ENCODE results near the gene SPSB4. TPM values are rescaled to one million over a fixed set of nuclear protein-coding genes. Genes with fewer than 3 reads are reported as not detected.

SPSB4 gene
- total RNA-seq, 3 donors from 2014 or later = 1.3 TPM; not detected in 2

DNA sequence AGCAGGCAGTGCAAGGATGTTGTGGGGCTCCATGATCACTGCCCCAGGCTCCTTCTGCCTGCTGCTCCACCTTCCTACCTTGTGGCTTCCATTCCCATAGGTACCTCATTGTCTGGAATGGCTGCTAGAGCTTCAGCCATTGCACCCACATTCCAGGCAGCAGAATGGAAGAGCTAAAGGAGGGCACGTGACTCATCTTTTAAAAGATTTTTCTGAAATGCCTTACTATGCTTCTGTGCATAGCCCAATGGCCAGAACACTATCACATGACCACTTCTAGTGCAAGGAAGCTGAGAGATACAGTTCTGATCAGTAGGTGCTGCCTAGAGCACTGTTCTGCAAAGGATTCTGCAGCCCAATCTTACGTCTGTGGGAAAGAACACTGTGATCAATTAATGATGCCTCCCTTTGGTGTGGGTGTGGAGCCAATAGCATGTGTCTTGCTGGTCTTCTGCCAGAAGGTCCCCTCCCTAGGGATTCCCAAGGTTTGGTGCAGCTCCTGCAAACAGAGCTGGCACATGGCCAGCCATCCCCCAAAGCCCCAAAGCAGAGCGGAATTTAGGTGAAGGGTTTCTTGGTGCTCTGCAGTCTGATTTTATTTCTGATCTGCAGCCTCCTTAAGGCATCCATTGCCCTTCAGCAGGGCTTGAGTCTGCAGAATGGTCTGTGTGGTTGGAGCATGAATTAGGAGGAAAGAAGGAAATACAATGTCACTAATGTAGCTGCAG lies 34.4 kb downstream of the SPSB4 start:
- Histone ChIP-seq H3K4me3 (no peak overlapping the region), H3K27ac (no peak overlapping the region), H3K36me3 (no peaks in the 10 kb centered on the region), H3K9me3 (no peaks in the 10 kb centered on the region), H3K27me3 (no peaks in the 10 kb centered on the region), H3K4me1 (no peaks in the 10 kb centered on the region)
- intact Hi-C loops (cut with DNase I; ENCODE audit: low total_unique reads) = no loop called here
- DNase-seq (ENCODE audit: low spot score in 2 of 2) = no peak
- no peak for TF ChIP-seq POLR2A (IDR thresholded peaks at IDR 0.05)
- TF ChIP-seq, protein P1, sequence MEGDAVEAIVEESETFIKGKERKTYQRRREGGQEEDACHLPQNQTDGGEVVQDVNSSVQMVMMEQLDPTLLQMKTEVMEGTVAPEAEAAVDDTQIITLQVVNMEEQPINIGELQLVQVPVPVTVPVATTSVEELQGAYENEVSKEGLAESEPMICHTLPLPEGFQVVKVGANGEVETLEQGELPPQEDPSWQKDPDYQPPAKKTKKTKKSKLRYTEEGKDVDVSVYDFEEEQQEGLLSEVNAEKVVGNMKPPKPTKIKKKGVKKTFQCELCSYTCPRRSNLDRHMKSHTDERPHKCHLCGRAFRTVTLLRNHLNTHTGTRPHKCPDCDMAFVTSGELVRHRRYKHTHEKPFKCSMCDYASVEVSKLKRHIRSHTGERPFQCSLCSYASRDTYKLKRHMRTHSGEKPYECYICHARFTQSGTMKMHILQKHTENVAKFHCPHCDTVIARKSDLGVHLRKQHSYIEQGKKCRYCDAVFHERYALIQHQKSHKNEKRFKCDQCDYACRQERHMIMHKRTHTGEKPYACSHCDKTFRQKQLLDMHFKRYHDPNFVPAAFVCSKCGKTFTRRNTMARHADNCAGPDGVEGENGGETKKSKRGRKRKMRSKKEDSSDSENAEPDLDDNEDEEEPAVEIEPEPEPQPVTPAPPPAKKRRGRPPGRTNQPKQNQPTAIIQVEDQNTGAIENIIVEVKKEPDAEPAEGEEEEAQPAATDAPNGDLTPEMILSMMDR (IDR thresholded peaks at IDR 0.05) = no peak
- no peak for TF ChIP-seq POLR2AphosphoS5 (IDR thresholded peaks at IDR 0.05)

DNA sequence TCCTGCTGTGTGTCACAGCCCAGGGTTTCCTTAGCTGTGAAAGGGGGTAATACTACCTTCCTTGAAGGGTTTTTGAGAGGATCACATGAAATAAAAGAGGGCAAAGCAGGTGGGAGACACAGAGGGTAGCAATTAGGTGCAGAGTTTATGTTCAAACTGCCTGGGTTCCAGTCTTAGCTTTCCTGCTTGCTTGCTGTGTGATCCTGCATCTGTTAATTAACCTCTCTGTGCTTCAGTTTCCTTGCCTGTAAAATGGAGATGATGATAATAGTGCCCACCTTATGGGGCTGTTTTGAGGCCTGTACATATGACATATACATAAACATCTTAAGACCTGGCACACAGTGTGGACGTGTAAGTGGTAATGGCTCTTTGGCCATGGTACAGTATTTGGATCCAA lies 35.0 kb downstream of the SPSB4 start:
- TF ChIP-seq POLR2A (IDR thresholded peaks at IDR 0.05) (no peak), POLR2AphosphoS5 (IDR thresholded peaks at IDR 0.05) (no peak)
- TF ChIP-seq, protein P1 (IDR thresholded peaks at IDR 0.05) = no peak
- Histone ChIP-seq H3K4me3 (no peak overlapping the region), H3K9me3 (no peaks in the 10 kb centered on the region), H3K27me3 (no peaks in the 10 kb centered on the region), H3K4me1 (no peaks in the 10 kb centered on the region), H3K36me3 (no peaks in the 10 kb centered on the region), H3K27ac (no peak overlapping the region)
- no peak for DNase-seq (ENCODE audit: low spot score in 2 of 2)
- intact Hi-C loops (cut with DNase I; ENCODE audit: low total_unique reads) = no loop called here

DNA sequence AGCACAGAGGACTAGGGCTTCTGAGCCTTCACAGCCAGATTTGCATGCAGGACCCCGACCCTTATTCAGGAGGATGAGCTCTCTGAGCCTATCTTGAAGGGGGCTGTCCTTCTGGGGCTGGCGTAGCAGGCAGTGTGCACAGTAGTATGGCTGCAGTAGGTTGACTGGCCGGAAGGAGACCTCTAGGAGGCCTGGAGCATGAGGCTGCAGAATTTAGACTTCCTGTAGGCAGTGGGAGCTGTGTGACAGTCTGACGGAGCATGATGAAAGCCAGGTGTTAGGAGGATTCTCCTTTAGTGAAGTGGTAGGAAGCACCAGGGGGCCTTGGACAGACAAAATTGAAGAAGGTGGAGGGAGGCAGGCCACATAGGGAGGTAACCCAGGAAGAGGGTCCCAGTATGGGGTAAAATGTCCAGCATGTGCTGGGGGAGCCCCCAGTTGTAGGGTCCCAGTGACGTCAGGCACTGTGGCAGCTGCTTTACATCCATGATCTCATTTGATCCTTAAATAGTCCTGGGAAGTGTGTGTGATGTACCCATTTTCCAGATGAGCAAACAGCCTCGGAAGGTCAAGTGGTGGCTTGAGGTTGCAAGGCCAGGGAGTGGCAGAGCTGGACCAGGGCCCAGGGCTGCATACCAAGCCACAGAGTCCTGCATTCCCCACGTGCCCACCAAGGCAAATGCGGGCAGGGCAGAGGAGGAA lies 36.1 kb downstream of the SPSB4 start:
- no peak for TF ChIP-seq POLR2AphosphoS5 (IDR thresholded peaks at IDR 0.05)
- TF ChIP-seq, protein P1 (IDR thresholded peaks at IDR 0.05) = no peak
- TF ChIP-seq POLR2A (IDR thresholded peaks at IDR 0.05) = no peak
- H3K27me3 ChIP-seq = no peaks in the 10 kb centered on the region
- no peak for DNase-seq (ENCODE audit: low spot score in 2 of 2)
- no peaks in the 10 kb centered on the region for H3K9me3 ChIP-seq
- intact Hi-C loops (cut with DNase I; ENCODE audit: low total_unique reads) = no loop called here
- H3K27ac ChIP-seq = no peak overlapping the region
- no peaks in the 10 kb centered on the region for H3K4me1 ChIP-seq
- no peak overlapping the region for H3K4me3 ChIP-seq
- no peaks in the 10 kb centered on the region for H3K36me3 ChIP-seq

DNA sequence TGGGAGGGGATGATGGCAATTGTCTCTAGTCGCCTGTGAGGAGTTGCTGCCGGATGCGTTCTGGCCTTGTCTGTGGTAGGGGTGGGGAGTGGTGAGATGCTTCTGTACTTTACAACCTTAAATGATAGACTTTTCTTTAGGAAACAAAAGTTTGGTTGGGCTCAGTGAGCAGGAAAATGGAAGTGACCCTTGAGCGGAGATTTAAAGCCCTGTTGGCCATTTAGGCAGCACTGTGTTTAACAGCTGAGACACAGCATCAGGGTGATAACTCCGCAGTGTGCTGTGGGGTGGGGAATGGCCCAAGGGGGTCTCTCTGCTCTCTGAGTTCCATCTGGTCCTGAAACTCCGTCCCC lies 36.6 kb downstream of the SPSB4 start:
- Histone ChIP-seq H3K4me3 (no peak overlapping the region), H3K27me3 (no peaks in the 10 kb centered on the region), H3K36me3 (no peaks in the 10 kb centered on the region), H3K9me3 (no peaks in the 10 kb centered on the region), H3K27ac (no peak overlapping the region), H3K4me1 (no peaks in the 10 kb centered on the region)
- no peak for TF ChIP-seq POLR2AphosphoS5 (IDR thresholded peaks at IDR 0.05)
- TF ChIP-seq, protein P1 (IDR thresholded peaks at IDR 0.05) = no peak
- TF ChIP-seq POLR2A (IDR thresholded peaks at IDR 0.05) = no peak
- no peak for DNase-seq (ENCODE audit: low spot score in 2 of 2)
- intact Hi-C loops (cut with DNase I; ENCODE audit: low total_unique reads) = no loop called here
